HG03175 (cell line): Measurements from ENCODE around the gene NOSIP.

Experiments used
- ATAC-seq: cut with Tn5 transposase; IDR thresholded peaks from one replicate; pipeline ENCODE4 v1.9.1; 2021; ENCODE audit warnings: mild to moderate bottlenecking, moderate library complexity; ENCODE audit not compliant: unreplicated experiment

The NOSIP gene

GRCh38 chr19:49514151-49514550, 66.2 kb downstream of the NOSIP start:
- ATAC-seq = no peak

- ATAC-seq = no peak
These were observed 66.6 kb downstream of the NOSIP start for GRCh38 chr19:49513746-49514118.

- ATAC-seq = no peak
These were observed 67.2 kb downstream of the NOSIP start for GRCh38 chr19:49512970-49513745.

- no peak for ATAC-seq
These were observed 72.4 kb downstream of the NOSIP start for GRCh38 chr19:49507803-49508494.

- no peak for ATAC-seq
These were observed 73.7 kb downstream of the NOSIP start for GRCh38 chr19:49506575-49507105.
